Hepatocyte (in vitro differentiated cells): ENCODE measurements around the gene FABP7.

ENCODE experiments used
- EZH2phosphoT487 ChIP-seq: fragments of 200-600 bp; sonication (generic); IDR thresholded peaks from one replicate; pipeline ENCODE4 v1.6.1; 2018; ENCODE audit warnings: antibody characterized with exemption, mild to moderate bottlenecking, low read depth, moderate library complexity; ENCODE audit not compliant: unreplicated experiment, severe bottlenecking
- TF ChIP-seq, protein P1 (sequence below): fragments of 200-600 bp; sonication (generic); IDR thresholded peaks from 2 replicates; pipeline ENCODE4 v1.5.1; 2016; ENCODE audit warnings: antibody characterized with exemption, mild to moderate bottlenecking; ENCODE audit not compliant: poor library complexity

- TF ChIP-seq, protein P1, sequence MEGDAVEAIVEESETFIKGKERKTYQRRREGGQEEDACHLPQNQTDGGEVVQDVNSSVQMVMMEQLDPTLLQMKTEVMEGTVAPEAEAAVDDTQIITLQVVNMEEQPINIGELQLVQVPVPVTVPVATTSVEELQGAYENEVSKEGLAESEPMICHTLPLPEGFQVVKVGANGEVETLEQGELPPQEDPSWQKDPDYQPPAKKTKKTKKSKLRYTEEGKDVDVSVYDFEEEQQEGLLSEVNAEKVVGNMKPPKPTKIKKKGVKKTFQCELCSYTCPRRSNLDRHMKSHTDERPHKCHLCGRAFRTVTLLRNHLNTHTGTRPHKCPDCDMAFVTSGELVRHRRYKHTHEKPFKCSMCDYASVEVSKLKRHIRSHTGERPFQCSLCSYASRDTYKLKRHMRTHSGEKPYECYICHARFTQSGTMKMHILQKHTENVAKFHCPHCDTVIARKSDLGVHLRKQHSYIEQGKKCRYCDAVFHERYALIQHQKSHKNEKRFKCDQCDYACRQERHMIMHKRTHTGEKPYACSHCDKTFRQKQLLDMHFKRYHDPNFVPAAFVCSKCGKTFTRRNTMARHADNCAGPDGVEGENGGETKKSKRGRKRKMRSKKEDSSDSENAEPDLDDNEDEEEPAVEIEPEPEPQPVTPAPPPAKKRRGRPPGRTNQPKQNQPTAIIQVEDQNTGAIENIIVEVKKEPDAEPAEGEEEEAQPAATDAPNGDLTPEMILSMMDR: no peak
- no peak for TF ChIP-seq EZH2phosphoT487
Measured at GRCh38 chr6:122797537-122797936, 18.0 kb downstream of the FABP7 start.
